H9 (cell line): ENCODE data around the gene ZBTB16. TPM values are rescaled to one million over a fixed set of nuclear protein-coding genes. Genes with fewer than 3 reads are reported as not detected.

ENCODE experiments used
- DNase-seq: peaks from one replicate; pipeline ENCODE4 v3.0.0-alpha.2; 2017
- H2AFZ ChIP-seq: one replicate; pipeline ENCODE4 v1.6.1; 2013; ENCODE audit warnings: mild to moderate bottlenecking, low read length, control low read depth, moderate library complexity
- H2AK5ac ChIP-seq: 2 replicates; pipeline ENCODE4 v1.6.1; 2013; ENCODE audit warnings: low read length, control low read depth, mixed read lengths; ENCODE audit not compliant: insufficient read length
- H2BK120ac ChIP-seq: one replicate; pipeline ENCODE4 v1.6.1; 2013; ENCODE audit warnings: low read depth, mild to moderate bottlenecking, low read length, control low read depth, inconsistent platforms; ENCODE audit not compliant: poor library complexity, severe bottlenecking
- H2BK12ac ChIP-seq: 2 replicates; pipeline ENCODE4 v1.6.1; 2013; ENCODE audit warnings: low read length, control low read depth, mixed read lengths, low read depth; ENCODE audit not compliant: insufficient read length
- H2BK15ac ChIP-seq: 2 replicates; pipeline ENCODE4 v1.6.1; 2013; ENCODE audit warnings: low read depth, low read length, control low read depth
- H2BK20ac ChIP-seq: one replicate; pipeline ENCODE4 v1.6.1; 2013; ENCODE audit warnings: low read depth, mild to moderate bottlenecking, low read length, control low read depth, inconsistent platforms; ENCODE audit not compliant: poor library complexity, severe bottlenecking
- H2BK5ac ChIP-seq: 2 replicates; pipeline ENCODE4 v1.6.1; 2013; ENCODE audit warnings: low read length, control low read depth, mixed read lengths; ENCODE audit not compliant: insufficient read length
- H3K14ac ChIP-seq: 2 replicates; pipeline ENCODE4 v1.6.1; 2013; ENCODE audit warnings: low read length, control low read depth; ENCODE audit not compliant: insufficient read depth
- H3K18ac ChIP-seq: 2 replicates; pipeline ENCODE4 v1.6.1; 2013; ENCODE audit warnings: low read depth, mild to moderate bottlenecking, mixed read lengths, low read length, control low read depth; ENCODE audit not compliant: insufficient read length
- H3K23ac ChIP-seq: 2 replicates; pipeline ENCODE4 v1.6.1; 2013; ENCODE audit warnings: low read length, control low read depth, mixed read lengths, low read depth; ENCODE audit not compliant: insufficient read length
- H3K23me2 ChIP-seq: 2 replicates; pipeline ENCODE4 v1.6.1; 2013; ENCODE audit warnings: low read depth, mild to moderate bottlenecking, mixed read lengths, low read length, control low read depth; ENCODE audit not compliant: insufficient read length, poor library complexity, severe bottlenecking
- H3K27ac ChIP-seq: 2 replicates; pipeline ENCODE4 v1.5.1; 2013; ENCODE audit warnings: low read length, control low read depth, mixed read lengths, low read depth; ENCODE audit not compliant: insufficient read length
- H3K27me3 ChIP-seq: 2 replicates; pipeline ENCODE4 v1.6.1; 2013; ENCODE audit warnings: low read length, control low read depth, inconsistent platforms; ENCODE audit not compliant: insufficient read depth
- H3K4ac ChIP-seq: 2 replicates; pipeline ENCODE4 v1.6.1; 2013; ENCODE audit warnings: low read depth, mild to moderate bottlenecking, control low read depth, inconsistent platforms, low read length, moderate library complexity
- H3K4me1 ChIP-seq: 2 replicates; pipeline ENCODE4 v1.6.1; 2013; ENCODE audit warnings: low read length, control low read depth, inconsistent platforms; ENCODE audit not compliant: insufficient read depth
- H3K4me2 ChIP-seq: 2 replicates; pipeline ENCODE4 v1.6.1; 2013; ENCODE audit warnings: low read length, control low read depth, mixed read lengths; ENCODE audit not compliant: insufficient read length, insufficient read depth
- H3K56ac ChIP-seq: 2 replicates; pipeline ENCODE4 v1.6.1; 2013; ENCODE audit warnings: low read depth, mild to moderate bottlenecking, mixed read lengths, low read length, control low read depth; ENCODE audit not compliant: insufficient read length
- H3K79me1 ChIP-seq: 2 replicates; pipeline ENCODE4 v1.6.1; 2013; ENCODE audit warnings: low read depth, mild to moderate bottlenecking, moderate library complexity, low read length, control low read depth, inconsistent platforms; ENCODE audit not compliant: insufficient read depth, poor library complexity, severe bottlenecking
- H3K79me2 ChIP-seq: 2 replicates; pipeline ENCODE4 v1.6.1; 2013; ENCODE audit warnings: low read length, control low read depth, inconsistent platforms; ENCODE audit not compliant: insufficient read depth
- H3K9ac ChIP-seq: 2 replicates; pipeline ENCODE4 v1.6.1; 2013; ENCODE audit warnings: low read length, control low read depth, mixed read lengths; ENCODE audit not compliant: insufficient read length; ENCODE audit errors: extremely low read depth
- H3K9me3 ChIP-seq: one replicate; pipeline ENCODE4 v1.6.1; 2013; ENCODE audit warnings: low read depth, low read length, inconsistent platforms; ENCODE audit not compliant: control insufficient read depth
- H3T11ph ChIP-seq: one replicate; pipeline ENCODE4 v1.6.1; 2013; ENCODE audit warnings: mild to moderate bottlenecking, low read length, control low read depth, inconsistent platforms
- H4K20me1 ChIP-seq: one replicate; pipeline ENCODE4 v1.6.1; 2013; ENCODE audit not compliant: control insufficient read depth, insufficient read length, insufficient read depth
- H4K5ac ChIP-seq: 2 replicates; pipeline ENCODE4 v1.6.1; 2013; ENCODE audit warnings: low read depth, mild to moderate bottlenecking, mixed read lengths, low read length, control low read depth; ENCODE audit not compliant: insufficient read length
- H4K8ac ChIP-seq: replicated peaks from 2 replicates; pipeline ENCODE4 v1.6.1; 2013; ENCODE audit warnings: low read length, control low read depth, mixed read lengths, low read depth; ENCODE audit not compliant: insufficient read length
- H4K91ac ChIP-seq: 2 replicates; pipeline ENCODE4 v1.6.1; 2013; ENCODE audit warnings: low read depth, mild to moderate bottlenecking, moderate library complexity, mixed read lengths, low read length, control low read depth; ENCODE audit not compliant: insufficient read length
- H3K27ac Mint-ChIP-seq, 3 experiments: 2 replicates in 2 of 3; 3 replicates in 1 of 3; pipeline ENCODE4 v1.8.0; 2020 to 2021; ENCODE audit warnings: mixed read lengths in 3 of 3, mild to moderate bottlenecking in 1 of 3, moderate library complexity in 1 of 3
- H3K27me3 Mint-ChIP-seq: 2 replicates; pipeline ENCODE4 v1.8.0; 2021; ENCODE audit warnings: low read depth, mild to moderate bottlenecking, moderate library complexity, mixed read lengths
- H3K36me3 Mint-ChIP-seq, 3 experiments: 2 replicates in 2 of 3; 3 replicates in 1 of 3; pipeline ENCODE4 v1.8.0; 2020 to 2021; ENCODE audit warnings: low read depth in 3 of 3, mixed read lengths in 3 of 3; ENCODE audit not compliant: insufficient read depth in 1 of 3
- H3K4me1 Mint-ChIP-seq, 2 experiments: 2 replicates each; pipeline ENCODE4 v1.8.0; 2020; ENCODE audit warnings: mixed read lengths in 2 of 2
- H3K4me3 Mint-ChIP-seq, 2 experiments: 2 replicates in 1 of 2; 3 replicates in 1 of 2; pipeline ENCODE4 v1.8.0; 2020 to 2021; ENCODE audit warnings: mild to moderate bottlenecking in 2 of 2, mixed read lengths in 2 of 2, moderate library complexity in 1 of 2
- H3K9me3 Mint-ChIP-seq, 2 experiments: 2 replicates in 1 of 2; 3 replicates in 1 of 2; pipeline ENCODE4 v1.8.0; 2020; ENCODE audit warnings: mild to moderate bottlenecking in 2 of 2, mixed read lengths in 2 of 2, moderate library complexity in 1 of 2
- WGBS: extraction: QIAGEN DNeasy Blood & Tissue Kit; methylation state at CpG from one replicate; pipeline ENCODE4 v1.1.7; 2013; ENCODE audit warnings: missing lambda C conversion rate, low lambda C conversion rate, mixed read lengths; ENCODE audit not compliant: insufficient read length; ENCODE audit errors: extremely low coverage; 5-methylcytosine and 5-hydroxymethylcytosine counted together
- total RNA-seq: library from RNA; stranded (reverse); gene quantifications from 2 replicates; pipeline ENCODE4 v1.2.1, GENCODE V29; 2021
- TF ChIP-seq, protein P1 (sequence below): fragments of 200-600 bp; sonication (generic); conservative IDR thresholded peaks from 3 replicates; pipeline ENCODE4 v1.8.0; 2021; ENCODE audit warnings: antibody characterized with exemption, mild to moderate bottlenecking

Gene ZBTB16
- total RNA-seq, 1 experiment from 2014 or later = not detected

DNA sequence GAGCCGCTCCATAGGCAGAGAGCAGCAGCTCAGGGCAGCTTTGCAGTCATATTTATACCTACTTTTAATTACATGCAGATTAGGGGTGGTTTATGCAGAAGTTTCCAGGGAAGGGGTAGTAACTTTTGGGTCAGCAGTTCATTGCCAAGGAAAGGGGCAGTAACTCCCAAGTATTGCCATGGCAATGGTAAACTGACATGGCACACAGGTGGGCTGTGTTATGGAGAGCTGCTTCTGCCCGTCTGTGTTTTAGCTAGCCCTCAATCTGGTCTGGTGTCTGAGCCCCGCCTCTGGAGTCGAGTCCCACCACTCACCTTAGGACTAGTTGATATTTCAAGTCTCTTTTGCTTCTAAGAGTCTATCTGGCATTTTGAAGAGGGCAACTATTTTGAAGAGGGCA lies 12.2 kb upstream of the ZBTB16 start:
- H3K4me3 Mint-ChIP-seq = no peak overlapping the region
- Histone ChIP-seq H4K5ac (no peak overlapping the region), H2AK5ac (no peak overlapping the region), H2BK120ac (no peak overlapping the region), H3K79me1 (no peaks in the 10 kb centered on the region), H3K4ac (no peak overlapping the region), H4K8ac (no peak overlapping the region), H3K79me2 (no peaks in the 10 kb centered on the region), H3K23me2 (no peaks in the 10 kb centered on the region), H3K4me1 (peaks cover 3% of the 10 kb centered on the region), H2AFZ (no peak overlapping the region), H2BK15ac (no peak overlapping the region), H4K91ac (no peak overlapping the region), H3K27me3 (no peaks in the 10 kb centered on the region), H3K27ac (no peak overlapping the region), H3K9ac (no peak overlapping the region), H2BK12ac (no peak overlapping the region), H3K56ac (no peak overlapping the region), H3K4me2 (no peak overlapping the region), H4K20me1 (no peaks in the 10 kb centered on the region), H2BK5ac (no peak overlapping the region), H3K18ac (no peak overlapping the region), H2BK20ac (no peak overlapping the region), H3K9me3 (no peaks in the 10 kb centered on the region), H3K23ac (no peak overlapping the region), H3T11ph (no peak overlapping the region), H3K14ac (no peak overlapping the region)
- peaks cover 11 to 16% of the 10 kb centered on the region in 2 experiments for H3K4me1 Mint-ChIP-seq
- peaks cover 22% of the 10 kb centered on the region for H3K27me3 Mint-ChIP-seq
- no peaks in the 10 kb centered on the region for H3K9me3 Mint-ChIP-seq
- DNase-seq = no peak
- no peaks in the 10 kb centered on the region for H3K36me3 Mint-ChIP-seq
- TF ChIP-seq, protein P1, sequence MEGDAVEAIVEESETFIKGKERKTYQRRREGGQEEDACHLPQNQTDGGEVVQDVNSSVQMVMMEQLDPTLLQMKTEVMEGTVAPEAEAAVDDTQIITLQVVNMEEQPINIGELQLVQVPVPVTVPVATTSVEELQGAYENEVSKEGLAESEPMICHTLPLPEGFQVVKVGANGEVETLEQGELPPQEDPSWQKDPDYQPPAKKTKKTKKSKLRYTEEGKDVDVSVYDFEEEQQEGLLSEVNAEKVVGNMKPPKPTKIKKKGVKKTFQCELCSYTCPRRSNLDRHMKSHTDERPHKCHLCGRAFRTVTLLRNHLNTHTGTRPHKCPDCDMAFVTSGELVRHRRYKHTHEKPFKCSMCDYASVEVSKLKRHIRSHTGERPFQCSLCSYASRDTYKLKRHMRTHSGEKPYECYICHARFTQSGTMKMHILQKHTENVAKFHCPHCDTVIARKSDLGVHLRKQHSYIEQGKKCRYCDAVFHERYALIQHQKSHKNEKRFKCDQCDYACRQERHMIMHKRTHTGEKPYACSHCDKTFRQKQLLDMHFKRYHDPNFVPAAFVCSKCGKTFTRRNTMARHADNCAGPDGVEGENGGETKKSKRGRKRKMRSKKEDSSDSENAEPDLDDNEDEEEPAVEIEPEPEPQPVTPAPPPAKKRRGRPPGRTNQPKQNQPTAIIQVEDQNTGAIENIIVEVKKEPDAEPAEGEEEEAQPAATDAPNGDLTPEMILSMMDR = no peak
- WGBS = no CpG with 5 or more reads among the region's 4 CpGs
- H3K27ac Mint-ChIP-seq = no peak overlapping the region
